K562 (cell line): ENCODE results near the gene TLDC2. TPM values are rescaled to one million over a fixed set of nuclear protein-coding genes. Genes with fewer than 3 reads are reported as not detected.

Source experiments
- BRF2 ChIP-seq: IDR thresholded peaks from 3 replicates; pipeline ENCODE4 v1.6.1; 2011; ENCODE audit warnings: borderline replicate concordance, mild to moderate bottlenecking; ENCODE audit not compliant: insufficient read length, insufficient read depth
- CXXC5 ChIP-seq: fragments of 250-450 bp; sonication (Bioruptor Pico); IDR thresholded peaks from 2 replicates; pipeline ENCODE4 v1.8.0; 2022; ENCODE audit warnings: inconsistent platforms, mild to moderate bottlenecking, moderate library complexity
- E2F6 ChIP-seq, 2 experiments: IDR thresholded peaks; 2 replicates each; pipeline ENCODE4 v1.6.1; 2011; ENCODE audit warnings: borderline replicate concordance in 1 of 2, control low read depth in 1 of 2, low read depth in 1 of 2, low read length in 1 of 2, mild to moderate bottlenecking in 1 of 2, mixed read lengths in 1 of 2, moderate library complexity in 1 of 2; ENCODE audit not compliant: insufficient read depth in 1 of 2, insufficient read length in 1 of 2, poor library complexity in 1 of 2, severe bottlenecking in 1 of 2; ENCODE audit errors: extremely low read depth in 1 of 2
- GATAD2B ChIP-seq: fragments of 450-650 bp; IDR thresholded peaks from 2 replicates; pipeline ENCODE4 v1.6.1; 2017; ENCODE audit warnings: mild to moderate bottlenecking, borderline replicate concordance
- POLR2G ChIP-seq: fragments of 200-400 bp; formaldehyde crosslinking; IDR thresholded peaks from 2 replicates; pipeline ENCODE4 v1.6.1; 2017; ENCODE audit warnings: low read depth, mild to moderate bottlenecking, antibody characterized with exemption, low read length, moderate library complexity
- SMAD4 ChIP-seq: fragments of 250-450 bp; sonication (Bioruptor Pico); conservative IDR thresholded peaks from 2 replicates; pipeline ENCODE4 v1.8.0; 2021; ENCODE audit warnings: inconsistent platforms, mild to moderate bottlenecking, moderate library complexity
- STAG1 ChIP-seq: sonication (generic); formaldehyde crosslinking; IDR thresholded peaks from 2 replicates; pipeline ENCODE4 v1.5.0; 2020; ENCODE audit warnings: missing genetic modification reagents, borderline replicate concordance
- THAP12 ChIP-seq: fragments of 250-450 bp; sonication (Bioruptor Pico); IDR thresholded peaks from 2 replicates; pipeline ENCODE4 v1.9.0; 2021; ENCODE audit warnings: mild to moderate bottlenecking, inconsistent platforms
- UBTF ChIP-seq, 2 experiments: IDR thresholded peaks; 2 replicates each; pipeline ENCODE4 v1.6.1; 2012; ENCODE audit warnings: improper control_type of control experiment in 2 of 2, low read depth in 2 of 2, low read length in 2 of 2, borderline replicate concordance in 1 of 2
- ZNF277 ChIP-seq: fragments of 250-450 bp; sonication (Bioruptor Pico); IDR thresholded peaks from 2 replicates; pipeline ENCODE4 v1.8.0; 2022; ENCODE audit warnings: inconsistent platforms, mild to moderate bottlenecking, moderate library complexity, borderline replicate concordance
- polyA plus RNA-seq, 8 experiments: library from polyadenylated mRNA; depleted of rRNA in 4 of 8; stranded (reverse) in 5 of 8; unstranded in 3 of 8; fragments of >200 nt; fragmentation: Nextera tagmentation in 2 of 8; fragmentation: Illumina TruSeq in 1 of 8; extraction: Ambion mirVana in 2 of 8; extraction: Trizol in 1 of 8; gene quantifications; 2 replicates each; pipeline versions ENCODE4 v1.2.1 to v1.2.3, GENCODE V29; 2011 to 2014; ENCODE audit warnings: inconsistent platforms in 1 of 8, missing spikeins in 1 of 8
- total RNA-seq, 7 experiments: library from RNA; depleted of rRNA in 6 of 7; stranded (reverse); fragments of >200 nt in 6 of 7; fragmentation: Illumina TruSeq in 2 of 7; extraction: Trizol in 2 of 7; gene quantifications; 2 replicates each; pipeline versions ENCODE4 v1.2.1 to v1.2.3, GENCODE V29; 2011 to 2021; ENCODE audit warnings: low replicate concordance in 1 of 7

The TLDC2 gene
- total and polyA plus RNA-seq, 9 of the 15 experiments (the other 6 are each of a cell fraction or from before 2014, with no cell fraction given) = not detected

GRCh38 chr20:36862857-36863668, 12.9 kb upstream of the TLDC2 start (continued):
- TF ChIP-seq ZNF277 (CRISPR knock-in tag) (no peak), CXXC5 (CRISPR knock-in tag) (peak; percentile 1; the same call in 1 of the 2 replicates), STAG1 (CRISPR knock-in tag) (no peak), BRF2 (no peak), THAP12 (0 out of 2 replicates have a peak, but pooled peaks have one; percentile 12), POLR2G (peak; percentile 63; the same call in 1 of the 2 replicates), GATAD2B (peak; percentile 30; the same call in 1 of the 2 replicates), UBTF (IDR thresholded peaks at IDR 0.05; ENCODE audit: borderline replicate concordance in 1 of 2, low read depth in 2 of 2, low read length in 2 of 2) (0 out of 4 replicates have a peak, but pooled peaks of 1 of the 2 experiments have one; percentile 4), E2F6 (IDR thresholded peaks at IDR 0.05; ENCODE audit: borderline replicate concordance in 1 of 2, extremely low read depth in 1 of 2, insufficient read depth in 1 of 2, insufficient read length in 1 of 2, low read depth in 1 of 2, low read length in 1 of 2, poor library complexity in 1 of 2, severe bottlenecking in 1 of 2) (peak in 1 of 2 experiments; percentile 32), SMAD4 (CRISPR knock-in tag) (peak; percentile 20; the same call in 1 of the 2 replicates)
